HUES6 (cell line): ENCODE measurements around the gene REELD1.

Experiments
- H3K27ac ChIP-seq: 2 replicates; pipeline ENCODE4 v1.7.0; 2013; ENCODE audit warnings: low read depth, mild to moderate bottlenecking, low read length, inconsistent platforms
- H3K27me3 ChIP-seq: 2 replicates; pipeline ENCODE4 v1.6.1; 2013; ENCODE audit warnings: low read length; ENCODE audit not compliant: control insufficient read depth, insufficient read depth
- H3K36me3 ChIP-seq: 2 replicates; pipeline ENCODE4 v1.6.1; 2013; ENCODE audit warnings: low read length; ENCODE audit not compliant: control insufficient read depth, insufficient read depth
- H3K4me1 ChIP-seq: 2 replicates; pipeline ENCODE4 v1.6.1; 2013; ENCODE audit warnings: low read length; ENCODE audit not compliant: control insufficient read depth, insufficient read depth
- H3K4me3 ChIP-seq: 2 replicates; pipeline ENCODE4 v1.5.1; 2013; ENCODE audit warnings: low read depth, low read length
- H3K9ac ChIP-seq: one replicate; pipeline ENCODE4 v1.6.1; 2013; ENCODE audit warnings: mild to moderate bottlenecking, low read length
- H3K9me3 ChIP-seq: 2 replicates; pipeline ENCODE4 v1.6.1; 2013; ENCODE audit warnings: low read depth, low read length; ENCODE audit not compliant: control insufficient read depth, insufficient read depth

REELD1 gene

DNA sequence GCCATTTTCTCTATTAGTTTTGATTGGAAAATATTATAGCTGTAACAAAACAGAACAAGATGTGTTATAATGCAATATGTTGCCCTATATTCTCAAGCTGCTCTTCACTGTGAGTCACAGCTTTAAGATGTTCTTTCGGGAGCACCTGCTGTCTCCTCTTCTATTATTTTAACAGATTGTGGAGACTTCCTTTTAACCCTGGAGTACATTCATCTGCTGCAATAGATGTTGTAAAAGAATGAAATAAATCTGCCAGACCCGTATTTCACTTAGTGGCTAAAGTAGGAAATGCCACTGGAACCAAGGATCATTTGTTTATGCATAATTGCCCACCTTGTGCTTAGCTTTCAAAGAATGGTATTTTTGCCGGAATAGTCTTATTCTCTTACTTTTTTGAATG is 27.7 kb upstream of the REELD1 start:
- Histone ChIP-seq H3K4me1 (no peaks in the 10 kb centered on the region), H3K27me3 (no peaks in the 10 kb centered on the region), H3K9ac (no peak overlapping the region), H3K36me3 (peaks cover 59% of the 10 kb centered on the region), H3K27ac (no peak overlapping the region), H3K4me3 (no peak overlapping the region), H3K9me3 (no peaks in the 10 kb centered on the region)

DNA sequence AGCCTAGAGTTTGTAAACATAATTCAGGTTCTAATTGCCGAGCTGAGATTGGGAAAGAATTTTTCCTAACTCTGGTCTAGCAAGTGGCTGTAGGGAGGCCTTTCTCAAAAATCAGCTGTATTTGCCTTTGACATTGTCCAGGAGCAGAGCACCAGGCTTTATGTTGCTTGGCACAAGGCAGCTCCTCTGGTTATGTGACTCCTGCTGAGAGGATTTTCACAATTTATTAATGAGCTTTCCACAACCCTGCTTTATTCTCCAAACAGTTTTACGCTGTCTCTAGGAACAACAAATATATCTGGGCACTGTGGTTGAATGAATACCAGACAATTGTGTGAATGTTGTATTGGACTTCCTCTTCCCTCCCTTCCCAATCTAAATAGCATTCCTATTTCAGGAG is 23.9 kb upstream of the REELD1 start:
- Histone ChIP-seq H3K4me3 (no peak overlapping the region), H3K27ac (no peak overlapping the region), H3K9ac (no peak overlapping the region), H3K27me3 (no peaks in the 10 kb centered on the region), H3K36me3 (peaks cover 54% of the 10 kb centered on the region), H3K9me3 (no peaks in the 10 kb centered on the region), H3K4me1 (no peaks in the 10 kb centered on the region)

DNA sequence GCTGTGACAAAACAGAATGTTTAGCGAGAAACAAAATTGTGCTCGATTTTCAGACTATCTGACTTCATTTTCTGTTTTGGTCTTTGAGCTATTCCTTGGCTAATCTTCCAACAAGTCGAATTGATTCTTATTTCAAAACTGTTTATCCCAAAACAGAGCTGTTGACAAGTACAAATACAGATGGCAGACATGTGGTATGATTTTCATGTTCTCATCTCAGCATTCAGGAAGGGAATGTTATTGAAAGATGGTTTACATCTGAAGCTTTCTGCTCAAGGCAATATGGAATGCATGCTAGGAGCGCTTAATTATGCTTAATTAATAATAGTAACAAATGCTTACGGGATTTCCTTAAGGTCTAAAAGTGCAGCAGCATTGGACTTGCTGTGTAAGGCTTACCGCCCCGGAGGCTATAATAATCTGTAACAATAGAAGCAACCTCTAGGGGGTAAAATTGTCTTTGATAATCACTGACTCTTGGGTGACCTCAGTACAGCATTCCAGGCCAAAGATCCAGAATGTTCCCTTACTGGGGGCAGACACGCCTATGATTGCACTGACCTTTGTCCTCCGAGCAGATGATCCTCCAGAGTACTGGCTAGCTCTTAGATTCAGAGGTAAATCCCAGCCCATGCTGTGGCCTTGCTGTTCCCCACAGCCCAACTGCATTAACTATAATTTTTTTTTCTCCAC is 22.4 kb upstream of the REELD1 start:
- no peak overlapping the region for H3K27ac ChIP-seq
- H3K27me3 ChIP-seq = no peaks in the 10 kb centered on the region
- H3K4me3 ChIP-seq = no peak overlapping the region
- no peak overlapping the region for H3K9ac ChIP-seq
- peaks cover 48% of the 10 kb centered on the region for H3K36me3 ChIP-seq
- no peaks in the 10 kb centered on the region for H3K9me3 ChIP-seq
- no peaks in the 10 kb centered on the region for H3K4me1 ChIP-seq

DNA sequence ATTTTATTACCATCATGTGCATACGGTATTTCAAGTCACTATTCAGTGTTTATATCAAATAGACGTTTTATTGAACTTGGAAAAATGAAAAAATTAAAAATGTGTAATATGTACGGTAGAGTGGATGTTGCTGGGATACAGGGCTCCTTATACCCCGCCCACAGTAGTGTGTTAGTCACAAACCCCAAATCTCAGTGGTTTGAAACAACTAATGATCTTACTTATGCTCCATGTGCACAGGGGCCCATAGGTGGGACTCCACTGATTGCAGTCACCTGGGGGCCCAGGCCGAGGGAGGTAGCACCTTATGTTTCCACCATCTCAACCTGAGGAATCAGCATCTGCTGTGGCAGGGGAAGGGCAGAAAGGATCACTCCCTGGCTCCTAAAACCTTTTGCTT is 20.7 kb upstream of the REELD1 start:
- Histone ChIP-seq H3K27ac (no peak overlapping the region), H3K36me3 (peaks cover 35% of the 10 kb centered on the region), H3K4me3 (no peak overlapping the region), H3K9ac (no peak overlapping the region), H3K9me3 (no peaks in the 10 kb centered on the region), H3K27me3 (no peaks in the 10 kb centered on the region), H3K4me1 (no peaks in the 10 kb centered on the region)

DNA sequence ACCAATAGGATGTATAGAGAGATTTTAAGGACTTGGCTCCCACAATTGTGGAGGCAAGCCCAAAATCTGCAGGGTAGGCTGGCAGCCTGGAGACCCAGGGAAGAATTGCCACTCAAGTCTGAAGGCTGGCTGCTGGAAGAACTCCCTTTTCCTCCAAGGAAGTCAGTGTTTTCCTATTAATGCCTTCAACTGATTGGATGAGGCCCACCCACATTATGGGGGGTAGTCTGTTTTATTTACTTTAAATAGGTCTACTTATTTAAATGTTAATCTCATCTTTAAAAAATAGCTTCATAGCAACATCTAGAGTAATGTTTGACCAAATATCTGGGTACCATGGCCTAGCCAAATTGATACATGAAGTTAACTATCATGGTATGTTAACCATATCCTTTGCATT is 20.1 kb upstream of the REELD1 start:
- H3K27me3 ChIP-seq = no peaks in the 10 kb centered on the region
- no peak overlapping the region for H3K27ac ChIP-seq
- H3K4me1 ChIP-seq = no peaks in the 10 kb centered on the region
- H3K36me3 ChIP-seq = peaks cover 30% of the 10 kb centered on the region
- no peak overlapping the region for H3K9ac ChIP-seq
- no peak overlapping the region for H3K4me3 ChIP-seq
- no peaks in the 10 kb centered on the region for H3K9me3 ChIP-seq

DNA sequence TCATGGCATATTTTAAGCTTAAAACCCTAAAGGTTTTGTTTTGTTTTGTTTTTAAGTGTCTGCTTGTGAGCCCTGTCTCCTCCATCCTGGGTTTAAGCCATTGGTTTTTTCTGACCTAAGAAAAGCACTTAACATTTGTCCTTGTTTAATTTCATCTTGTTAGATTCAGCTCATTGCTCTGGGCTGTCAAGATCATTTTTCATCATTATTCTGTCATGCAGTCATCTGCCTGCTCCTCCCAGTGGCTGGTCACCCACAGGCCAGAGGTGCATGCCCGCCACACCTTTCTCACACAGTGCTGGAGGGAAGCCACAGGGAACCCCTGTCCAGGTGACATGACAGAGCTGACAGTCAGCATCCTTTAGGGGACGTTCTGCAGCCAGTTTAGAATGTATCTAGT is 11.7 kb upstream of the REELD1 start:
- Histone ChIP-seq H3K27me3 (no peaks in the 10 kb centered on the region), H3K4me1 (no peaks in the 10 kb centered on the region), H3K9me3 (no peaks in the 10 kb centered on the region), H3K27ac (no peak overlapping the region), H3K9ac (no peak overlapping the region), H3K4me3 (no peak overlapping the region), H3K36me3 (no peaks in the 10 kb centered on the region)

DNA sequence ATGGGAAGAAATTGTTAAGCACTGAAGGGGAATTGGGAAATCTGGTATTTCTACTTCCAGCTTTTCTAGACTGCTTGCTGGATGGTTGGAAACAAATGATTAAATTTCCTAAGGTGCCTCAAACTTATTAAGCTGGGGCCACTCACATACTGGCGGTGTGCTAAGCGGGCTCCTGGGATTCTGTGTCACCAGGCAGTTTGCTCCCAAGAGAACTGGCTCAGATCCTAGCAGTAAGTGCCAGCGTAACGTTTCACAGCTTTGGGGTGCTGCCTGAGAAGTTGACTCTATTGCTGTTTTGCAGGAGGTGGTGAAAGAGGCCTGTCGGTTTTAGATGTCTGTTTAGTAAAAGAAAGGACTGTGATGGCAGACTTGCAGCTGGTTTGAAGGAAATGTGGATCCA is 6.9 kb upstream of the REELD1 start:
- Histone ChIP-seq H3K27ac (no peak overlapping the region), H3K36me3 (no peaks in the 10 kb centered on the region), H3K4me3 (no peak overlapping the region), H3K4me1 (no peaks in the 10 kb centered on the region), H3K27me3 (no peaks in the 10 kb centered on the region), H3K9ac (no peak overlapping the region), H3K9me3 (no peaks in the 10 kb centered on the region)

DNA sequence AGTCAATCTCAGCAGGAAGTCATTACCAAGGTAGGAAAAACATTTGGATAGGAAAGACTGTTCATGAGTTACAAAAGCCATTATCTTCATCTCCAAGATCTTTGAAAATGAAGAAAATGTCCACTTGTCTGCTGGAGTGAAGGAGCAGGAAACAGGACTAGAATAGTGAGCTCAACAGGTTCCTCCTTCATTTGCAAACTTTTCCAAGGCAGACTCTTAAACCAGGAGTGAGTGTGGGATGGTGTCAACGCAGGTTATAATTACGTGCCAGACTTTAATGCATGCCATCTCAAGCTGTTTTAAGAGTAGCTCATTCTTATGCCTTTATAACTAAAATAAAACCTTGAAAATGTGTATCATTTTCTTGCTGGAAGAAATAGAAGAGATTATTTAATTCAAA is 3.4 kb upstream of the REELD1 start:
- no peaks in the 10 kb centered on the region for H3K27me3 ChIP-seq
- H3K27ac ChIP-seq = no peak overlapping the region
- no peaks in the 10 kb centered on the region for H3K4me1 ChIP-seq
- H3K9ac ChIP-seq = no peak overlapping the region
- no peaks in the 10 kb centered on the region for H3K36me3 ChIP-seq
- H3K9me3 ChIP-seq = no peaks in the 10 kb centered on the region
- H3K4me3 ChIP-seq = no peak overlapping the region

DNA sequence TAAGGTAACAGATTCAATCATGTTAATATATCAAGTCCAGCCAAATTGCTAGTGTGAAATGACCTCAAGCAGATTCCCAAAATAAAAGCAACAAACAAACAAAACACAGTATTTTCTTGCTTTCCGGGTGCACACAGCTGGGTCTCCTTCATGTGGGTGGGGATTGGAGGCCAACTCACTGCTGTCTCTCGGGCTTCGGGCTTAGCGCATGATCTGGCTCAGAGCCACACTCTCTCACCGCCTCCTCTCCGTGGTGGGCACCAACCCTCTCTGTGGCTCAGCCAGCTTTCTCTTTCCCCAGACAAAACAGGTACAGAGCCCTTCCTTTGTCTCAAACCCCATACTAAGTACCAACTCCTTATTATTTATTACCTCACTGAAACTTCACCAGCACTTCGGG is 2.9 kb upstream of the REELD1 start:
- H3K27me3 ChIP-seq = no peaks in the 10 kb centered on the region
- H3K9ac ChIP-seq = no peak overlapping the region
- no peak overlapping the region for H3K4me3 ChIP-seq
- H3K9me3 ChIP-seq = no peaks in the 10 kb centered on the region
- no peak overlapping the region for H3K27ac ChIP-seq
- H3K36me3 ChIP-seq = no peaks in the 10 kb centered on the region
- no peaks in the 10 kb centered on the region for H3K4me1 ChIP-seq

DNA sequence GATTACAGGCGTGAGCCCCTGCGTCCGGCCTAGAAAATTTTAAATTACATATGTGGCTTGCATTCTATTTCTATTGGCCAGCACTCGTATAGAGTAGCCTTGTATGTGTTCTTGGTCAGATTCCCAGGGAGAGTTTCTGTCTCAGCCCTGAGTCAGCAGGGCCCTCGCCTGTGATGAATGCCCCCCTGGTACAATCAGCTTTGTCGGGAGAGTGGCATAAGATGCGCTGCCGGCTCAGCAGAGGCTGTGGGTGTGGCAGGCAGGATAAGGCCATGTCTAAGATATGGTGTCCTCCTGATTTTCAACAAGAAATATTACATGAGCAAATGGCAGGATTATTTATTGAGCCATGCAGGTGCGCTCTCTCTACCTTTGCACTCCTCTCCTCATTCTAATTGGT is 1.6 kb upstream of the REELD1 start:
- Histone ChIP-seq H3K4me1 (no peaks in the 10 kb centered on the region), H3K9me3 (no peaks in the 10 kb centered on the region), H3K27me3 (no peaks in the 10 kb centered on the region), H3K36me3 (no peaks in the 10 kb centered on the region), H3K9ac (no peak overlapping the region), H3K4me3 (no peak overlapping the region), H3K27ac (no peak overlapping the region)

DNA sequence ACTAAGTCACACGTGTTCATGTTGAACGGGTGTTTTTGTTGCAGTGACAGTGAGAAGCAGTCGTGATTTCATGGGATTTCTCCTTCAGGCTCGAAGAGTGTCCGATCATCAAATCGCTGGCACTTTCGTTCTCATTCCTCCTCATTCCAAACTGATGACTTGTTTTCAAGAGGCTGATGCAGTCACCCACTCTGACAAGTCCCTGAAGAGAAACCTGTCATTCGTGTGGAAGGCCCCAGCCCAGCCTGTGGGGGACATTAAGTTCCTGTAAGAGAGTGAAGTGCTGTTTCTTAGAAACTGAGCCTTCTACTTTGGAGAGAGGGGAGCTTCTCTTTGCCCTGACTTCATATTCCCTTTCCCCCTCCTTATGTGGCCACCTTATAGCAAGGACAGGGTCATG is 8.0 kb downstream of the REELD1 start:
- H3K27me3 ChIP-seq = no peaks in the 10 kb centered on the region
- no peaks in the 10 kb centered on the region for H3K9me3 ChIP-seq
- no peak overlapping the region for H3K4me3 ChIP-seq
- no peaks in the 10 kb centered on the region for H3K36me3 ChIP-seq
- no peaks in the 10 kb centered on the region for H3K4me1 ChIP-seq
- no peak overlapping the region for H3K9ac ChIP-seq
- no peak overlapping the region for H3K27ac ChIP-seq
